NCI-H2081 (cell line): ENCODE data around the gene AK8.
"Not testable (repeated sequence)": the region's sequence is repeated elsewhere in the genome, so short reads cannot be mapped to it uniquely, and the experiment has no call there.

Source experiments
- DNase-seq, 2 experiments: peaks; one replicate each; lab custom pipeline; 2025; lab: John Stamatoyannopoulos, UW

The AK8 gene

DNA sequence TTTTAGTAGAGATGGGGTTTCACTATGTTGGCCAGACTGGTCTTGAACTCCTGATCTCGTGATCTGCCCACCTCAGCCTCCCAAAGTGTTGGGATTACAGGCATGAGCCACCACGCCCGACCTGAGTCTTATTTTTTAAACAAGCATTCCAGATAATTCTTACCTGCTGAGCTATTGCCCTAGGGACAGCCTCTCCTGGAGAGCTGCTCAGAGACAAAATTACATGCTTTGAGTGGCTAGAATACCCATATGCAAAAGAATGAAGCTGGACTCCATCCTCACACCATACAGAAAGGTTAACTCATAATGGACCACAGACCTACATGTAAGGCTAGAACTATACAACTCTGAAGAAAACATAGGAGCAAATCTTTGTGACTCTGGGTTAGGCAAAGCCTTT, 166.2 kb downstream of the AK8 start:
- no peak for DNase-seq

DNA sequence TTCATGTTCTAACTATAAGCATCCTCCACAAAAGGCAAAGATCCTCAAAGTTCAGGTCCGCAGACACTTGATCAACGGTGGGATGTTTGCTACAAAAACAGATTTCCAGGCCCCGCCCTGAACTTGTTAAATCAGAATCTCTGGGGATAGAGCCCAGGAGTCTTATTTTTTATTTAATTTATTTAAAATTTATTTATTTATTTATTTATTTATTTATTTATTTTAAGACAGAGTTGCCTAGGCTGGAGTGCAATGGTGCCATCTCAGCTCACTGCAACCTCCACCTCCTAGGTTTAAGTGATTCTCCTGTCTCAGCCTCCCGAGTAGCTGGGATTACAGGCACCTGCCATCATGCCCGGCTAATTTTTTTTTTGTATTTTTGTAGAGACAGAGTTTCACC, 166.9 kb downstream of the AK8 start:
- not testable (repeated sequence) for DNase-seq

DNA sequence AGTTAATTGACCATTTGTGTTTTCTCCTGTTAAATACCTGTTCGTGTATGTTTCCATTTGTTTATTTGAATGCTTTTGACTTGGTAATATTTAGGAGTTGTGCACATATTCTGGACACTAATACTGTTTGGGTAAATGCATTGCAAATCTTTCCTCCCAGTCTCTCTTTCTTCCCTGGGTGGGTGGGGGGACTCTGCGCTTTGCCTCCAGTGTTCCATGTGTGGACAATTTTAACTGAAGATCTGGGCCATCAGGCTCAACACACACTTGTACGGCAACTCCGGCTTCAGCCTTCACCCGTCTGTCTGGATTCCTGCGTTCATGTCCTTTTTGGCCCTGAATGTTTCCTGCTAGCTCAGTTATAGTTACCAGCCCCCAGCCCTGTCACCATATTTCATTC, 167.8 kb downstream of the AK8 start:
- no peak for DNase-seq

DNA sequence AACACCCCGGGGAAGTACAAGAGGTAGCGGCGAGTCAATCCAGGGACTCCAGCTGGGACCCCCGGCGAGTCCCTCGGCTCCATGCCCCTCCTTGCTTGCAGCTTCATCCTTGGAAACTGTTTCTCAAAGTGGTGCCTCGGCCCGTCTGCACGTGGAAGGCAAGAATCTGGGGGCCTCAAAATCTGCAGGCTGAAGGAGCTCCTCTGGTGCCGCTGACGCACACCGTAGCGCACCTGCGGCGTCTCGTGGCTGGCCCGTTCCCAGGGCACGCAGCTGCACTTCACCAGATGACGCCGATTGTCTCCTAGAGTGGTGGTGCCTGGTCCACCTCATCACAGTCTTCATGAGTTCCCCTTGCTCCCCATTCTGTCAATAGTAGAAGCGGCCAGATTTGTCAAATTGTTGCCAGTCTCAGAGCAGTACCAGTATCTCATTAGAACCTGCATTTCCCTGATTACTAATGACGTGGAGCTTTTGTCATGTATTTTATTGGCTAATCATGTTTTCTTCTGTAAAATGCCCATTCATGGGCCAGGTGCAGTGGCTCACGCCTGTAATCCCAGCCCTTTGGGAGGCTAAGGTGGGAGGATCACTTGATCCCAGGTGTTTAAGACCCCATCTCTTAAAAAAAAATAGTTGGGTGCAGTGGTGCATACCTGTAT, 169.2 kb downstream of the AK8 start:
- DNase-seq = no peak

DNA sequence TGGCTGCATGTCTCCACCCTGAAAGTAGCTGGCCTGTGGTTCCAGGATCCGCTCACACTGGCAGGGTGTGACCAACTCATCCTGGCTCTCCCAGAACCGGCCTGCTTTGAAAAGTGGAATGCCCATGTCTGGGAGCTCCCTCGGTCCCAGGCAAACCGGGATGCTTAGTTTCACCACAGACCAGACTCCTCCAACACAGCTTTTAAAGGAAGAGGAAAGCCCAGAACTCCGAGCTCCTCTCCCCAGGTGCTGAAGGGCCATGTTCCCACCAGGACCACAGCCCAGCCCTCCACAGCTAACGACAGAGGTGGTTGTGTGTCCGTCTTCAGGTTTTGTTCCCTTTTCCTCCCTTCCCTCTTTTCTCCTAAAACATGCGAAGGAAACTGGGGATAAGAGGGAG, 169.8 kb downstream of the AK8 start:
- no peak for DNase-seq

DNA sequence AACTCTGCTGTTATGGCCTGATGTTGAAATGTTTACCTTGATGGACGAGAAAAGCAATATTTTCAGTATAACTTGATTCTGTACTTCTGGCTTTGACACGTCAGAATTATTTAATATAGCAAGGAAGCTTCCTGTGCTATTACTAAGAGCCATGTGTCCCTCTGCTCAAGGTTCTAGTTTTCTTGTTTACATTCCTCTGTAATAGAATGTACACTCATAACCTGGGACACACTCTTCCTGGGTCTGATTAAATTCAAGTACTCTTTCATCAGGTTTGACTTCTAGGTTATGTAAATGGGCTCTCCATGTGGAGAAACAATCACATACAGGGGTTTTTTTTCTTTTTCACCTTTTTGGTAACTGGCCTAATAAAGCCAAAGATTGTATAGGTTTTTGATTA, 174.7 kb downstream of the AK8 start:
- DNase-seq = no peak

DNA sequence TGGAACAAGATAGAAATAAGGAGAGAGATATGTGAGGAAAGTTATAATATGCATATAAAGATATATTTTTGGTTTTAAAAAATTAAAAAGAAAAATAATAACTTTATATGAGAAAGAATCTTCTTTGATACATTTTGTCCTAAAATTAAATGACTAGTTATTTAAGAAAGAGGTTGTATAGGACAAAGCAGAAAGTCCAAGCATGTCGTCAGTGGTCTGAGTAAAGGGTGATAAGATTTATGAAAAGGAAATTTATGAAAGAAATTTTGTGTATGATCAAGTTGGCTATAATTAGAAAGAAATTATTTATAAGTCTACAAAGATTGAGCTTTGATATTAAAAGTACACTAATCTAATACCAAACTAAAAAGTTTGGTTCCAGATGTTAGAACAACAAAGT, 175.8 kb downstream of the AK8 start:
- DNase-seq = no peak

DNA sequence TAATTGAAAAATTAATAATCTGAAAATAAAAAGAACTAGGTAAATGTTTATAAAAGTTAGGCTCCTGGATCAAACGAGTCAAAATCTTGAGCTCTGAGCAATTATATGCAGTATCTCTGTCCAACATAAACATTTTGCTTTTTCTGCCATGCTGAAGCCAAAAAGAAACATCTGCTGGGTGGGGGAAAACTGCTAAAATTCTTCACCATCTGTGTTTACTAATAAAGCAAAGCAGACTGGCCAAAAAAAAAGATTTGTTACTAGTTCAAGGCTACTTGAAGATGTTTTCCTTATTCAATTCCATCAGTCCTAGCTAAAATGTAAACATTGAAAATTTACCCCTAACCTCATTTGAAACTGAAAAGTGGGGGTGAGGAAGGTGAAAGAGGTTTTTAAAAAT, 178.1 kb downstream of the AK8 start:
- DNase-seq = no peak

DNA sequence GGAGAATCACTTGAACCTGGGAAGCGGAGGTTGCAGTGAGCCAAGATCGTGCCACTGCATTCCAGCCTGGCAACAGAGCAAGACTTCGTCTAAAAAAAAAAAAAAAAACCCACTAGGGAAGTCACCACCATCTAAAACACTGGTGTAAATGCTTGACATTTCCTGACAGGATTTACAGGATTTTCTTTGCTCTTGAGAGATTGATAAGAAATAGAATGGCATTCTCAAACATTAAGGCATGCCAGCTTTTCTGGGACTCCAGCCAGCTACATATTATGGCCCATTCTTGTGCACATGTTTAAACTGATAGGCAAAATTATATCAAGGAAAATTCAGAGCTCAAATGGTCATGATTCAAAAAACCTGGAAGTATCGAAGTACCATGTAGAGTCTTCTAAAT, 179.1 kb downstream of the AK8 start:
- no peak for DNase-seq

DNA sequence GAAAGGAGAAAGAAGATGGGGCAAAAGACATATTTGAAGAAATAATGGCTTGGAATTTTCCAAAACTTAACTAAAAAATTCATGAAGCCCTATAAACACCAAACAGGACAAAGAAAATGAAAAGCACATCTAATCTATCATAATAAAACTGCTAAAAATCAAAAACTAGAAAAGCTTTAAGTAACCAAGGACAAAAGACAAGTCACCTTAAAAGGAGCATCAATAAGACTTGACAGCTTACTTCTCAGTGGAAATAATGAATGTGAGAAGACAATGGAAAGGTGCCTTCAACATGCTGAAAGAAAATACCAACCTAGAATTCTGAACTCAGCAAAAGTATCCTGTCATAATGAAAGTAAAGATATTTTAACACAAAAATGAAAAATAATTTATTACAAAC, 180.9 kb downstream of the AK8 start:
- DNase-seq = no peak

DNA sequence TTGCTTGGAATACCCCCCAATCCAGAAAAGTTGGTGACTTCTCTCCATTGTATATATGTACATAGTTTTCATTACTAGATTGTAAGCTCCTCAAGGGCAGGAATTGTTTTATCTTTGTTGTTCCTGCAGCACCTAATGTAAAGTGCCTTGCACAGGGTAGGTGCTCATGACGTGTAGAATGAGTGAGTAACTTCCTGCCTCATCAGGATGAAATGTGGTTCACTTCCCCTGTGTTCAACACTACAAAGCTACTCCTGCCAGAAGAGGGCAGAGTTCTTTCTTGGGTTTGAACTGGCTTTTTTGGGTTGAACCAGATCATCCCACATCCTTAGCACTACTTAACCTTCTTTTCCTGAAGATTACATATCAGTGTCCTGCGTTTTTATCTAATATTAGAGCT, 183.9 kb downstream of the AK8 start:
- DNase-seq = no peak

DNA sequence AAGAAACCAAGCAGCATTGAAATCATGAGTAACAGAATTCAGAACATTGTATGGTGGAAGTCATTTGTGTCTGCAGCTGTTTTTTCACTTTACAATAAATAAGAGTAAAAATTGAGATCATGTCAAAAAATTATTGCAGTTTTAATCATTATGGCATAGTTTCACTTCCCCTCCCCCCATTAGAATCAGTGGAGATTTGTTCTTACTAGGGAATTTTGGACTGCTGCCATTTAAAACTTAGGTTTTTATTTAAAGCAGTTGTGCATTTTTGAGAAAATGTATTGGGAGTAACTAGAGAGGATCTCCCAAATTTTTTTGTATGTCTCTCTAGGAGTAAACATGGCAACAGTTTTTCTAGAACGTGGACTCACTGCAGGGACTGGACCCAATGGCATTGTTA, 187.4 kb downstream of the AK8 start:
- DNase-seq = no peak

DNA sequence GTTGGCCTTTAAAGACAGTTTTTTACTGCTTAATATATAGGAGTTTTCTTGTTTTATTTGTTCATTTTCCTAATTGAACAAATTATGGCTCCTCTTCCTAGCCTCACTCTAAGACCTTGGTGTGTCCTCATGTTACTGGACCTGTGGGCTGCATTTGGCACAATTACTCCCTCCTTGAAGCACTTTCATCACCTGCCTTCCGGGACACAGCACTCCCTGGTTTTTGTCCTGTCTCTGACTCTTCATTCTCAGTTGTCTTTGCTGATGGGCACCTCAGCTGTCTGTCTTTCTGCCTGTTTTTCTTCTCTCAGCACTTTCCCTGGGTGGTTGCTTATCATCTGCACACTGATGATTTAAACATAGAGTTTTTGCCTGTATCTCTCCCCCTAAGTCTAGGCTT, 194.2 kb downstream of the AK8 start:
- DNase-seq = no peak

DNA sequence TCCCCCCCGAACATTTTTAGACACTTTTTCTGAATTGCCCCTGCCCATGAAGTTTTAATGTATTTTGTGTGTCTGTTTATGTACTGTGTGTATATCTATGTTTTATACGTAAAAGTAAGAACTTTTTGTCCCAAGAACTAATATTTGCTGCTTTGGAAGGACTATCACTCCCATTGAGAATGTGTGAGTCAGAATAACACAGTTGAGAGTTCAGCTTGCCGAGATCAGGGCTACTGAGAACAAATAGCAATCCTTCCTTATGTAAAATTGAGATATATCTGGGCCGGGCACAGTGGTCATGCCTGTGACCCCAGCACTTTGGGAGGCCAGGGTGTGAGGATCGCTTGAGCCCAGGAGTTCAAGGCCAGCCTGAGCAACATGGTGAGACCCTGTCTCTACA, 196.5 kb downstream of the AK8 start:
- DNase-seq = no peak

DNA sequence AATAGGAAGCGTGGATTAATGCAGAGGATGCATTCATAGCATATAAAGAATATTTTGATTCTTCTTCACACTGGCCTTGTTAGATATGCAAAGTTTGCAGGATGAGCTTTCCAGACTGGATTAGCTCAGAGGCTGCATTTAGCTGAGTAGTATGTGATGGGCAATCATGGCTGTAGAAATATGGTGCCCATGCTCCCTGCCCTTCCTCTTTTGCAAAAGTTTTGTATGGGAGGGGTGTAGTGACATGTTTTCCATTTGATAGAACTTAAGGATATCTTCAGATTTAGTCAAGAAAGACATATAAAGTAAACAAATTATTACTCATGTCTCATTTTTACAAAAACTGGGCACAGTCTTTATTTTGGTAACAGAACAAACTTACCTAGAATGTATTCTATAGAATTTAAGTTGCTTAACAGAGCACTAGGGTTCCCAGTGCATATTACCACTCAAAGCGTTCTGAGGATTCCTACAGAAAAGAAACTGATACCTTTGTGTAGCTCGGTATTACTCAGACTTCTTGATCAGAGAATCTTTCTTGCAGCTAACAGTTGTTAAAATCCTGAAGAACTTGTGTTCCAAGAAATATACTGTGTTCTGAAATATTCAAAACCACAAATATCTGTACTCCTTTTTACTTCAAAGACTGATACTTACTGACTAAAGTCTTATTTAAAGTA, 198.0 kb downstream of the AK8 start:
- DNase-seq = no peak

DNA sequence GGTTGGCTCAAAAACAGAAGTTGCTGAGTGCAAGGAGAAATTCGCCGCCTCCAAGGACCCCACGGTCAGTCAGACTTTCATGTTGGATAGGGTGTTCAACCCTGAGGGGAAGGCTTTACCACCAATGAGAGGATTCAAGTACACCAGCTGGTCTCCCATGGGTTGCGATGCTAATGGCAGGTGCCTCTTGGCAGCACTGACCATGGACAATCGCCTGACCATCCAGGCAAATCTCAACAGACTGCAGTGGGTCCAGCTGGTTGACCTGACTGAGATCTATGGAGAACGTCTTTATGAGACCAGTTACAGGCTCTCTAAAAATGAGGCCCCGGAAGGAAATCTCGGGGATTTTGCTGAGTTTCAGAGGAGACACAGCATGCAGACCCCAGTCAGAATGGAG, 200.1 kb downstream of the AK8 start:
- DNase-seq = no peak
